SHP77 treated with DMSO at 0.1 percent for 48 hours (cell line): Measurements from ENCODE around the gene TSPAN1.
"Not testable (repeated sequence)": the region's sequence is repeated elsewhere in the genome, so short reads cannot be mapped to it uniquely, and the experiment has no call there.

Experiments
- DNase-seq: peaks from one replicate; lab custom pipeline; 2025; lab: John Stamatoyannopoulos, UW

TSPAN1 gene

DNA sequence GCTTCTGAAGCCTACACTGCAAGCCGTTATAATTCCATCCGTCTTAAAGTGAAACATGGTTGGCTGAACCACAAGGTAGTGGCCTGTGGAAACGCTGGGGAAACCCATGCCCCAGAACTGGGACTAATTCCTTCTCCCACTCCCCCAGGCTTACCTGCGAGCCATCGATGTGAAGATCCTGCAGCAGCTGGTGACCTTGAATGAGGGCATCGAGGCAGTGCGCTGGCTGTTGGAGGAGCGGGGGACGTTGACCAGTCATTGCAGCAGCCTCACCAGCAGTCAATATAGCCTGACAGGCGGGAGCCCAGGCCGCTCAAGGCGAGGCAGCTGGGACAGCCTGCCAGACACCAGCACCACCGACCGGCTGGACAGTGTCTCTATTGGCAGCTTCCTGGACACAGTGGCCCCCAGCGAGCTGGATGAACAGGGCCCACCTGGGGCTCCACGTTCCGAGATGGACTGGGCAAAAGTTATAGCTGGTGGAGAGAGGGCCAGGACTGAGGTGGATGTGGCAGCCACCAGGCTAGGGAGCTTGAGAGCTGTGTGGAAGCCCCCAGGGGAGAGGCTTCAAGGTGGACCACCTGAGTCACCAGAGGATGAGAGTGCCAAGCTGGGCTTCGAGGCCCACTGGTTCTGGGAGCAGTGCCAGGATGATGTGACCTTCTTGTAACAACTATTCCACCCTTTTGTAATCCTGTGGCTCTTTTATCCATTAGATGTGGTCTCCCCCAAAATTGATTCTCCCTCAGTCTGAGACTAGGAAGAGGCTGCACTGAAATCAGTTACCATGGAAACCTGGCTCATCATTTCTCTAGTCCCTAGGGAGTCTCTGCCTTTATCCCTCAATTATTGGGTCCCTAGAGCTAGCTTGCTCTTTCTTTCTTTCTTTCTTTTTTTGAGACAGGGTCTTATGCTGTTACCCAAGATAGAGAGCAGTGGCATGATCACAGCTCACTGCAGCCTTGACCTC lies 44.9 kb downstream of the TSPAN1 start:
- no peak for DNase-seq

DNA sequence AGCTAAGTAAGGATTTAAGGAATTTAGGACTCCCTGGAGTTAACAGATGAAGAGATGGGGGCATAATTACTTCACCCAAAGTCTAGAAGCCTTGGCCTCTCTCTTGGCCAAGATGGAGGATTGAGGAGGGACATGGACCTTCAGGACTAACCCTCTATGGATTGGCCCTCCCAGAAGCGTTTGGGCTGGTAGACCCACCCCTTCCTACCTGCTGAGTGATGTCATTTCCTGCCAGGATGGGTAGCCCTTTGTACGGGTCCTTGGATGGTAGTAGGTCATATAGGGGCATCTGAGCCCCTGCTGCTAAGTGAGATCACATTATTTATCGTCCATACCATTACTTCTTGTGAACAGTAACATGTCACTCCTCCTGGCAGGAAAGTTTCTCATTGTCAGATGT lies 45.9 kb downstream of the TSPAN1 start:
- DNase-seq = no peak

- no peak for DNase-seq
These were observed 46.9 kb downstream of the TSPAN1 start for GRCh38 chr1:46221749-46222148.

- not testable (repeated sequence) for DNase-seq
These were observed 48.2 kb downstream of the TSPAN1 start for GRCh38 chr1:46223055-46223454.

GRCh38 chr1:46223472-46223943 lies 48.6 kb downstream of the TSPAN1 start:
- DNase-seq = peak; percentile 77

- DNase-seq = no peak
These were observed 50.1 kb downstream of the TSPAN1 start for GRCh38 chr1:46224966-46225365.

DNA sequence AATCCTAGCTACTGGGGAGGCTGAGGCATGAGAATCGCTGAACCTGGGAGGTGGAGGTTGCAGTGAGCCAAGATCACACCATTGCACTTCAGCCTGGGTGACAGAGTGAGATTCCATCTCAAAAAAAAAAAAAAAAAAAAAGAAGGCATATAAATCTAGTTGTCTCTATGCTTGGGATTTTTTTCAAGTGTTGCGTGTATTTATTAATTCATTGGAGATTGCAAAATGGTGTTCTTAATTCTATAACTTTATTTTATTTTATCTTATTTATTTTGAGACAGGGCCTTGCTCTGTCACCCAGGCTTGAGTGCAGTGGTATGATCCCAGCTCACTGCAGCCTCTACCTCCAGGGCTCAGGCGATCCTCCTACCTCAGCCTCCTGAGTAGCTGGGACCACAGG lies 56.3 kb downstream of the TSPAN1 start:
- DNase-seq = not testable (repeated sequence)
